Fibroblast of skin of scalp (primary cell): Measurements from ENCODE around the gene ALG1L2.
"Not testable (repeated sequence)": the region's sequence is repeated elsewhere in the genome, so short reads cannot be mapped to it uniquely, and the experiment has no call there.

ENCODE experiments used
- DNase-seq: peaks from one replicate; pipeline ENCODE4 v3.0.0-alpha.2; 2013

ALG1L2 gene

DNA sequence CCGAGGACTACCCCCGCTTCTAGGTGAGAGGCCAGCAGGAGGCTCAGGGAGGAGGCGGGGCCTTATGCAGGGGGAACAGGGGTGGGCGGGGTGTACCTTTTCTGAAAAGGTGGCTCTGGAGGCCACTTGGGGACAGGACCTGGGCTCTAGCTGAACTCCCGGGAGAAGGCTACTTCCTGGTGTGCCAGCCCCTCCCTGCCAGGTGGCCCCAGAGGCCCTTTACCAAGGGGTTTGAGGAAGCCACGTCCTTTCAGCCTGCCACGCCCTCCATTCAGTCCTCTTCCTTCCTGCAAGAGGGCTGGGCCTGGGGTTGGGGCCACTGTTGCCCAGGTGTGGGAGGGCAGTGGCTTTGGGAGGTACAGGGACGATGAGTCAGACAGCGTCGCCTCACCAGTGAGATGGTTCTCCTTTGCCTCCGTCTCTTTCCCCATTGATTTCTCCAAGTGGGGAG lies 12.9 kb downstream of the ALG1L2 start:
- not testable (repeated sequence) for DNase-seq

DNA sequence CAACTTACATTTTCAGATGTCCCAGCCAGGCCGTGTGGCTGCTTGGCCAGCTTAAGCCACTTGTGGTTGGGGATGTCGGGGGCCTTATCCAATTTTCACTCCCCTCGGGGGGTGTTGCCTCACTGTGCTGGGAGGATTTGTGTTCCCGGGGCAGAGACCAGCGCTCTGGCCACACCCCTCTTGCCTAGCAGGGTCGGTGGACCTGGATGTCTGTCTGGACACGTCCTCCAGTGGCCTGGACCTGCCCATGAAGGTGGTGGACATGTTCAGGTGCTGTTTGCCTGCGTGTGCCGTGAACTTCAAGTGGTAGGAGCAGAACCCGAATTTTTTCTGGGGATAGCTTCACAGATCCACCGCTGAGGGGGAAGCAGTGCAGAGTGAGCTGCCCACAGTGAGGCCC lies 14.2 kb downstream of the ALG1L2 start:
- DNase-seq = not testable (repeated sequence)

DNA sequence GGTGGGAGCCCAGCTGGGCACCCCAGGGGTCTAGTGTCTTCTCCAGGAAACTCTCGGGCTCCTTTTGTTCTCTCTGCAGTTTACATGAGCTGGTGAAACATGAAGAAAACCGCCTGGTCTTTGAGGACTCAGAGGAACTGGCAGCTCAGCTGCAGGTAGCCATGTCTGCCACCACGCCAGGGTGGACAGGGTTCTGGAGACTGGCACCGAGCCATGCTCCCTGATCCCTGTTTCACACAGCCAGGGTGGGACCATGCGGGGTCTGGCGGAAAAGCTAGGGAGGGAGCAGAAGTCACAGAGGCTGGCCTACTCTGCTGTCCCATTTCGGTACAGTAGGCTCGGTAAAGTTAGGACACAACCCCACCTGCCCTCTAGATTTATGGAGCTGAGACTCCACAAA lies 15.5 kb downstream of the ALG1L2 start:
- DNase-seq = not testable (repeated sequence)

DNA sequence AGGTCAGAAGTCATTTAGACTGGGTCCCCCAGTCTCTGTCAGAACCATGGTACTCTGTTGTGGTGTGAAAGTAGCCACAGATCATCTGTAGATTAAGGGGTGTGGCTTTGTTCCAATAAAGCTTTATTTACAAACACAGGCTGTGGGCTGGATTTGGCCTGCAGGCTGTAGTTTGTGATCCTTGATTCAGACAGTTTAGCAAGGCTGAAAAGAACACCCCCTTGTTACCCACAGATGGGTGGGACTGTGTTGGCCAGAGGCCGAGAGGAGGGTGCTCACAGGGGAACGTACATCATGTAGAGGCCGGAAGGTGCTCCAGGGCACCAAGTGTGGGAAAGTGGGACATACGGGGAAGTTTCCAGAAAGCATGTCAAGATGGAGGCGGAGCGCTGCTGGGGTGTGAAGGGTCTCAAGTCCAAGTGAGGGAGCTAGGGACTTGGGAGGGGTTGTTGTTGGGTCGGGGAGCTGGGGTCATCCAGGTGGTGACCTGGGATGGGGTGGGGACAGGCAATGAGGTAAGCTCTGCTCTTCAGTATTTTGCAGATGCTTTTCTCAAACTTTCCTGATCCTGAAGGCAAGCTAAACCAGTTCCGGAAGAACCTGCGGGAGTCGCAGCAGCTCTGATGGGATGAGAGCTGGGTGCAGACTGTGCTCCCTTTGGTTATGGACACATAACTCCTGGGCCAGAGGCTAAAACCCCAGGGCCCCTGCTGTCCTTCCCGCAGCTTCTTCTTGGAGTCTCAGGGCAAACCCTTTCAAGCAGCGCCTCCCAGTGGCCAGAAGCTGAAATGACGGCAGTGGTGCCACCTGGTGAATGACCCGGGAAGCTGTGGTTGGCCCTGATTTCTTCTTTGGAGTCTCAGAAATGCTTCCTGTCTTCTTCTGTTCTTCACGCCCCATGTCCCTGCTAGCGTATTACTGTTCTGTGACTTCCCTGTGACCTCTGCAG lies 16.3 kb downstream of the ALG1L2 start:
- DNase-seq = not testable (repeated sequence)

DNA sequence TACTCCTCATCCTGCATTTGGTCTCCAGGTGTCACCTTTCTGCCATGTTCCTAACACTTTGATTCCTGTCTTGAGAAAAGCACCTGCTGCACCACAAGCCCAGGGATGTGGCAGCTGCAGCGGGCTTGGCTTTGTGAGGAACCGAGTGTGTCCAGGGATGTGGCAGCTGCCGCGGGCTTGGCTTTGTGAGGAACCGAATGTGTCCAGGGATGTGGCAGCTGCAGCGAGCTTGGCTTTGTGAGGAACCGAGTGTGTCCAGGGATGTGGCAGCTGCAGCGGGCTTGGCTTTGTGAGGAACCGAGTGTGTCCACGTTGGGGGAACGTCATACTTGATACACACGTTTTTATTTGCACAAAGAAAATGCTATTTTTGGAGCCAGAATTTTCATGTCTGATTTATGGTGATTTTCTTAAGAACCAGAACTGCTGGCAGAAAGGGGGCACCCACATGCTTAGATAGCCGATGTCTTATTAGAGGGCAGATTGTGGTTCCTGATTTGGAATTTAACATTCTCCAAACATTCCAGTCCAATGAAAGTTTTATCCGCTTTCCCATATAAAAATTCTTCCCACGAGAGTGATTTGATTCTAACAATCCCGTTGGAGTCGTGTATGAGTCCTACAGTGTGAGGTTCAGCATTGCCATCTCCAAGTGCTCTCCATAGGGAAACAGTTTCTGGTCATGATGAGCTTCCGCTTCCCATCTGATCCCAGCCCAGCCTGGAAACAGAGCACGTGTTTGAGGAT lies 17.2 kb downstream of the ALG1L2 start:
- DNase-seq = not testable (repeated sequence)

DNA sequence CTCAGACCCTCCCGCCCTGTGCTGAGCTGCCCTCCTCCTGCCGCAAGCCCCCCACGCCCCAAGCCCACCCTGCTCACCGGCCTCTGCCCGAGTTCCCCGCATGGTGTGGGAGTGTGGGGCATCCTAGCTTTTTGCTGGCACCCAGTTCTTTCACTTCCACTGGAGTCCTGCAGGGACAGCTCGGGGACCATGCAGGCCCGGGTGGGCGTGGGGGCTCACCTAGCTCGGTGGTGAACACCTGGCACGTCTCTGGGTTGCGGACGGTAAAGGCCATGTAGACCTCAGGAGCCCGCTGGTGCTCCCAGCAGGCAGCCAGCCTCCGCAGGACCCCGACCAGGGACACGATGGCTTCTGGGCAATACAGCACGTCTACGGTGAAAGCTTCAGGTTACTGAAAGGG lies 20.9 kb downstream of the ALG1L2 start:
- DNase-seq = not testable (repeated sequence)

DNA sequence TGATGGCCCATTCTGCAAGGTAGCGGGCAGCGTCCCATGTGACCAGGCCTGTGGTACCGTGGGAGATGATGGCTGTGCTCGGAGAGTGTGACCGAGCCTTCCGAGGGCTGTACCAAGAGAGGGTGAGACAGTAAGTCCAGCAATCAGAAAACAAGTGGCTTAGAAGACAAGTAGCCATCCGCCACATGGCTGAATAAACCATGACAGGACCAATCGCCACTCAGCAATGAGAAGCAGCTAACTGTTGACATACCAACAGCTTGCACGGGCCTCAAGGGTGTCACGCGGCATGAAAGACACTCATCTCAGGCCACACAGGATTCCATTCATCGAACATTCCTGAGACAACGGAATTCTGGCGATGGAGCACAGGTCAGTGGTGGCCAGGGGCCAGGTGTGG lies 22.6 kb downstream of the ALG1L2 start:
- DNase-seq = peak; percentile 23

DNA sequence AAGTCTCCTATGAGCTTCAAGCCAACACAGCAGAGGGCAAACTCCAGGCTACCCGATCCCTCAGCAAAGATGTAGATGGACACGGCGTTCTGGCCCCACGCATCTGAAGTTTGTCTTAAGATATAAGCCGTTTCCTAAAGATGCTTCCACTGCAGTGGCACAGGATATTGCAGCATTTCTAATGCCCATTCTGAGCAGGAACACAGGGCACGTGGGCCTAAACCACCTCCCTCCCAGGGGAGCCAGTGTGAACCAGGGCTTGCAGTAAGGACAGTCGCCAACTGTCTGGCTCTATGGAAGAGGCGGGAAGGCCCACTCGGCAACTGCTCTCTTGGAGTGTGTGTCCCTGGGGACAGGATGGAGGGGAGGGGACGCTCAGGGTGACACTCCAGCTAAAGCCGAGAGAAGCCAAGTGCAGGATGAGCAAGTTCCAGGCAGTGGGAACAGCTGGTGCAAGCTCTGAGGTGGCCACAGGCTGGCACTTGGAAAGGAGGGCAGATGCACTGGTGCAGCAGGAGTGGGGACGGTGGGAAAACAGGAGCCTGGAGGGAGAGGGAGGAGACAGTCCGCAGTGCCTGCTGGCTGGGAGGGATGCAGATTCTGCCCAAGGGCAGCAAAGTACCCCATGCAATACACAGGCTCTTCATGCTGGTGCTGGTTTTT lies 25.8 kb downstream of the ALG1L2 start:
- DNase-seq = not testable (repeated sequence)

DNA sequence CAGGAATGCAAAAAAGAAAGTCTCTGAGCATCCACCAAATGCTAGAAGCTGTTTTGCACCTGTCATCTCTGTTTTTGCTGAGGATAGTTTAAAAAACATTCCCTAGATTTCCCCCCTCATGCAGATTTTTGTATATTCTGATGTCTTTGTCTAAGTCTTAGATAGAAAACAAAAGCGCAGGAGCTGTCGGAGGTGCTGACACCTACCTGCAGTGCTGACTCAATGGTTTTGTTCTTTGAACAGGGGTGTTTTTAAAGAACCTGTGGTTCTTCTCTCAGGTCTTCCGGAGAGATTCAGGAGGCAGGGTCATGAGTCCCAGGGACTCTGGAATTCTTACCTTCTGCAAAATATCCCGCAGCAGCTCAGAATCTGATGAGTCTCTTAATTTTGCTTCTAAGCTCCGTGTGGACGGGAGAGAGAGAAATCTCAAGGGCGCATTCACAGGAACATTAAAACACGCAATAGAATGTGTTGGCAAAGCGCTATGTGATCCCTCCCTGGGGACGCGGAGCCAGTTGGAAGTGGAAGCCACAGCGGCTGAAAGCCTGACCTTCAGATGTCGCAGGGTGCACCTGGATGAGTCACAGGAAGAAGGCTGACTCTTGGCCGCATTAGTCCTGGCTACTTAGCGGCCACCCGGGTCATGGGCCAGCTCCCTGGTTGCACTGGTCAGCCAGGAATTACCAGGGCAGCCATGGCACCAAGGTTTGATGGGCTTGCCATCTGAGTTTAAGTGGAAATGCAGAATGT lies 27.4 kb downstream of the ALG1L2 start:
- DNase-seq = not testable (repeated sequence)

DNA sequence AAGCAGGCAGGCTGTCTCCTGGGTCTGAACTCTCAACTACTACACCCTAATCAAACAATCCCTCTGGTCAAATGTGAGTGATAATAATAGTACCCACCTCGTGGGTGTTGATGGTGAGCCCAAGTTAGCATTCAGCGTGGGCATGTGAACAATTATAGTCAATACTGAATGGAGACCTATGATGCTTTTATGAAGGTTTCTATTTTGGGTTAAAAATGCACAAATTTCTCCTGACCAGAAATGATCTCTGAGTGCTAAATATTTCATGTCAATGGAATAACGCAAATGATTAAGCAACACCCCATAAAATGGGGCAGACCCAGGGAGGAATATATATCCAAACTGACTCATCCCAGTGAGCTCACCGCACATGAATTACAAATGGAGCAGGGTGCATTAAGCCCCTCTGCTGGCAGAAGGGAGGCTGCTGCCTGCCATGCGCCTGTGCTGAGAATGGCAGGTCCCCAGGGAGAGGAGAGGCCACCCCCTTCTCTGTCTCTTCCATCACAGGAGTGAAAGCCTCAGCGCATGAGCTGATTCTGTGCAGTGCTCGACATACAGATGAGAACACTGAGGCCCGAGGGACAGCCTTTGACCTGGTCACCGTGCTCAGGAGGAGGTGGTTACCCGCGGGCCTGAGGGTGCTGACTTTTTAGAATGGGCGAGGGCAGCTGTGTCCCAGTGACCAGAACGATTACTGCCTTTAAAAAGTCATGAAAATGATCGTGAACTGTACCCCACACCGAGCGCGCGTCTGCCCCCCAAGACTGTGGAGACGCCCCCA lies 28.9 kb downstream of the ALG1L2 start:
- peak; percentile 87 for DNase-seq

DNA sequence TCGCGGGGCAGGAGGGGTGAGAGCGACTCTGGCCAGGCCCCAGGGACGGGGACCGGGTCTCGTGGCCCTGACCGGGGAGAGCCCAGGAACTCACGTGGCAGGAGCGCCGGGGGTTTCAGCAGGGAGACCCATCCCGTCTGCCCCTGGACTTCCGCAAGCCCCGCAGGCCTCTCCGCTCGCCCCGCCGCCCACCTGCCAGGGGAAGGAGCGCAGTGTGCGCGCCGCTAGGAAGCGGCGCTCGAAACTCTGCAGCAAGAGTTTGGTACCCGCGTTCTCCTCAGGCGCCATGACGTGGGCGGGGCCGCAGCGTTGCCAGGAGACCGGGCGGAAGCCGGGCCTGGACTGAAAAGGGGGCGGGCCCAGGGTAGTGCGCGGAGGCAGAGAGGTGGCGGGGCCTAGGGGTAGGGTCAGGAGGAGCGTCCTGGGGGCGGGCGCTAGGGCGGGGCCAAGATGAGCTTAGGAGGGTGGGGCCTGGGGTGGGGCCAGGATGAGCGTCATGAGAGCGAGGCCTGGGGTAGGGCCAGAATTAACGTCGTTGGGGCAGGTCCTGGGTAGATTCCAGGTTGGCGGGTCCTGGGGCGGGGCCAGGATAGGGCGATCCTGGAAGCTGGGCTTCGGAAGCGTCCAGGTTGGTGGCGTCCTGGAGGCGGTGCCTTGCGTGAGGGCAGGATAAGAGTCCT lies 29.7 kb downstream of the ALG1L2 start:
- DNase-seq = peak; percentile 98

DNA sequence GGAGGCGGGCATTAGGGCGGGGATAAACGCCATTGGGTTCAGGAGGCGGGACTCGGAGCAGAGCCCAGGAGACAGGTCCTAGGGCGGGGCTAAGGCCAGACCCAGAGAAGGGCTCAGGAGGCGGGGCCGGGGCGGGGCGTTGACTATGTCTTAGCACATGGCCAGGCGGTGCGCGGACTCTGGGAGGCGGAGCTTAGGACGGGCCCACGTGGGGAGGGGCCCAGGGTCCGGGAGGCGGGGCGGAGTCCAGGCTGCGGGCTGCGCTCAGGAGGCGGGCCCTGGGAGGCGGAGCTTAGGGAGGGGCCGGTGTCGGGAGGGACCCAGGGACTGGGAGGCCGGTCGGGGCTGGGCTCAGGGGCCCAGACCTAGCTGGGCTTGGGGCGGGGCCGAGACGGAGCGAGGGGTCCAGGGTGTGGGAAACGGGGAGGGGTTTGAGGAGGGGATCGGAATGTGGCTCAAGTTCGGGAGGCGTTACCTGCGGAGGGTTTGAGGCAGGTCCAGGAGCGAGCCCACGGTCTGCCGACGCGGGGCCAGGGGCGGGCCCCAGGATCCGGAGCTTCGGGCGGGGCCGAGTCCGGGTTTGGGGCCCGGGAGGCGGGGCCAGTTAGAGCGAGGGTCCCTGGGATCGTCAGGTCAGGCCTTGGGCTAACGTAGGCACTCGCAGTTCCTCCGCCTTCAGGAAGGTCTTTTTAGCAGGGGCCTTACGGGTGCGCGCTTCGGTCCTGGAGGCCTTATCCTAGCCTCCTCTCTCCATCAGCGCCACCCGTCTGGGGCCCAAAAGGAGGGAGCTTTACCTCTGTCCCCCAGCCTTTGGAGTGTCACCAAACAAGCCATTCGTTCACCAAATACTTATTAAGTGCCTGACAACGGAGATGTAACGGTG lies 30.5 kb downstream of the ALG1L2 start:
- DNase-seq = peak; percentile 97

DNA sequence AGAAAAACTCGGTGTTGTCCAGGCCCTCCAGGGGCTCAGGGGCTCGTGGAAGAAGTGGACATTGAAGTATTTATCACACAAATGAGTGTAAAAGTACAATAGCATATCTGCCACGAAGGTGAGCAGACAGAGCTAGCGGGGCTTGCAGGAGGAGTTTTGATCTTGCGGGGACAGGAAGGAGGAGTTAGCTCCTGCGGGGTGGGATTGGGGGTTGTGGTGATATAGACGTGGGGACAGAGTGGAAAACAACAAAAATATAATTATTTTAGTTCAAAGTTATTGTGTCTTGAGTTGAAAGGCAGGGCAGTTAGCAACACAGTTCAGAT lies 31.1 kb downstream of the ALG1L2 start:
- DNase-seq = not testable (repeated sequence)

DNA sequence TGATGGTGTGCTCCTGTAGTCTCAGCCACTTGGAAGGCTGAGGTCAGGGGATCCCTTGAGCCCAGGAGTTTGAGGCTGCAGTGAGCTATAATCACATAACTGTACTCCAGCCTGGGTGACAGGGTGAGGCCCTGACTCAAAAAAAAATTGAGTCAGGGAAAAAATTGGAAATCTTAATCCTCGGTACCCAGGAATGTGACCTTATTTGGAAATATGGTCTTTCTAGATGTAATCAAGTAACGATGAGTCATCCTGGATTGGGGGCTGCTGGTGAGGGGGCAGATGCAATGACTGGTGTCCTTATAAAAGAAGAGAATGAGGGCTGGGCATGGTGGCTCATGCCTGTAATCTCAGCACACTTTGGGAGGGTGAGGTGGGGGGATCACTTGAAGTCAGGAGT lies 33.8 kb downstream of the ALG1L2 start:
- DNase-seq = not testable (repeated sequence)

DNA sequence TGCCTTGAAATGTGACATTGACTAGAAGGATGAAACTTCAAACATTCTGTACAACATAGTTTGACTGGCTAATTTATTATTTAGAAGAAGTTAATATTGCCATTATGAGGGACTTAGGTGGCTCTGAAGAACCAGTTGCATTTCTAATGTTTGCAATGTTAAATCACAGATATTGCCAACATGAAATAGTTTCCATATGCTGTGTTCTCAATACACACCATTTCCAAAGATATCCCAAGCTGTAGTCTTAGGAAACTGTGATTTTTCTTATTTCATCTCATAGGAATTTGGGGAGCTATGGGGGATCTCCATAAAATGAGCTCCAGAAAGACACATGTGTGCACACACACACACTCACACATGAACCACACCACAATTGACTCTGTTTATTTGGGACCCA lies 36.3 kb downstream of the ALG1L2 start:
- peak; percentile 21 for DNase-seq

DNA sequence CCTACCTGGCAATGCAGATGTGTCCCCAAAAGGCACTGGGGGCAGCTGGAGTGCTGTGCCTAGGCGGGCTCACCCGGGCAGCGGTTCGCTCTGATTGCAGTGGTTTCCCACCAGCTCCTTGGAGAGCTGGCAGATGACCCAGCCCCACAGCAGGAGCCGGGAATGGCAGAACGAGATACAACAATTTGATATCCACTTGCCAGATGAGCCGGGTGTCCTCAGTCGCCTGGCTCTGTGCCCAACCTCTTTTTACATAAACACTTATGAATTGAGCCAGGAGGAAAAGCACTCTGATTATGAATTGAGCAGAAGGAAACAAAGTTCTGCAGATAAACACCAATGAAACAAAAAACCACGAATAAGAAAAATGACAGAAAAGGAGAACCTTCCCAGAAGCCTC lies 38.2 kb downstream of the ALG1L2 start:
- DNase-seq = peak; percentile 28

DNA sequence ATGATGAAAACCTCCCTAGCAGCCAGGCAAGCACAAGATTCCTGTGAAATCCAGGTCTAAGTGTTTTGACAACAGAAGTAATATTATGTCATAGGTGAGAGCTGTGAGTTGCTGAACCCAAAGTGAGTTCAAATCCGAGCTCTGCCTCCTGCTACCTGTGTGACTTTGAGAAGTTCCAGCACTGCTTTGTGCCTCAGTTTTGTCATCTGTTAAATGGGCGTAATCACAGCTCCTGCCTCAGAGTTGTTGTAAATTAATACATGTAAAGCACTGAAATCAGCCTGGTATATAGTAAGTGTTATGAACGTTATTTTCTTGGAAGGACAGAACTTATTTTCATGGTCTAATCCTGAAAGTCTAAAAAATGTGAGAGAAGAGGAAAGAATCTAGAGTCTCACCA lies 38.7 kb downstream of the ALG1L2 start:
- DNase-seq = not testable (repeated sequence)

DNA sequence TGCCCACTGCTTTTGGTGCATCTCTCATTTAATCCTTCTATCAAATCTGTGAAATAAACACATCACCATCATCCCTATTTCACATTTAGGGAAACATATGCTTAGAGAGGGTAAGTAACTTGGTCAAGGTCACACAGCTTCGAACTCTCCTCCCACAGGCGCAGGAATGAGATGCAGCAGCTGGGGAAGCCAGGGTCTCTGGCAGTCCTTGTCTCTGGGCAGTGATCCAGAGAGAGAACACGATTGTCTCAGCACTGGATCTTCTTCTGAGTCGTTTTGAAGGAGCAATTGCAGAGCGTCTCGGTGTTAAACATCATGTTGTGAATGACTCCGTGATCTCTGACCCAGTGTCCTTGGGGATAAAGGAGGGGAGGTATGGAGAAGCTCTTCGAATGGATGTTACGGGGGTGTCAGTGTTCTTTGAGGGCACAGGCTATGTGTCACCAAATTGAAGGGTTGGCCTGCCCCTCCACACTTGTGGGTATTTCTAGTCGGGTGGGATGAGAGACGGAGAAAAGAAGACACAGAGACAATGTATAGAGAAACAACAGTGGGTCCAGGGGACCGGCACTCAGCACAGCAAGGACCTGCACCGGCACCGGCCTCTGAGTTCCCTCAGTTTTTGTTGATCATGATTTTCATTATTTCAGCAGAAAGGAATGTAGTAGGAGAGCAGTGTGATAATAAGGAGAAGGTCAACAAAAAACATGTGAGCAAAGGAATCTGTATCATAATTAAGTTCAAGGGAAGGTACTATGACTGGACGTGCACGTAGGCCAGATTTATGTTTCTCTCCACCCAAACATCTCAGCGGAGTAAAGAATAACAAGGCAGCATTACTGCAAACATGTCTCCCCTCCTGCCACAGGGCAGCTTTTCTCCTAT lies 41.5 kb downstream of the ALG1L2 start:
- DNase-seq = peak; percentile 4

DNA sequence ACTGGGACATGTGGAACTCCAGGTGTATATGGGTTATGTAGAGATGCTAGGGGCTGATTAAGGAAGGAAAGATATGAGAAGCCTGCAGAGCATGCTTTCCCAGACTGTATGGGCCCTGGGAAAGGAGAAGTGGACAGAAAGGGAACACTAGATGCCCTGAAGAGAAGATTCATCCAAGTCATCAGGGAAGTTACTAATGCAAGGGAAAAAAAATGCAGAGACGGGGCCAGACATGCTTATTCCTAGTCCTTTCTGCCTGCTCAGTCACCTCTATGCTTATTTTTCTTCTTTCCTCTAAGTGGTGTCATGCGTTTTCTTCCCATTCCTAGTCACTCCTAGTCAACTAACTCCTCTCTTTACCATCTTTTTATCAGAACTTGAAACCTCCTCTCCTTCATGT lies 43.8 kb downstream of the ALG1L2 start:
- not testable (repeated sequence) for DNase-seq
